ENCODE measurements around the gene MMP12. TPM values are rescaled to one million over a fixed set of nuclear protein-coding genes. Genes with fewer than 3 reads are reported as not detected.

MMP12 gene
- total RNA-seq, 1 experiment from 2014 or later: not detected

DNA sequence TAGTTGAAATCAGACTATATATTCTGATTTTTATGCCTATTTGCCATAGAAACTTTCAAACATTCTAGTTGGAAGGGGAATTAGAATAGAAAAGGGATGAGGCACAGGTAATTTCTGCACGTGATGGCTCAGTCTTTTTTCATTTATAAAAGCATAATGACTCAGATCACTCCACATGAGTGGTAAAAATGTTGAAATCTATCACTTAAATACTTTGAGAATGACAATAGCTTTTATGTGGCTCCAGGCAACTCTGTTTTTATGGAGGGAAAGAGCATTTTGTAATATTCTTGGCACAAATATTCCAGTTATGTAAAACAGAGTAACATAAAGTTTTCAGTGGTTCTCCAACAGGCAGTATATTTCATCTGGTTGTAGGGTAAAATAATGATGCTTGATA is 25.5 kb downstream of the MMP12 start:
- DNase-seq: no peak
- CTCF ChIA-PET: no interaction called here
- BruUV-seq (replicated peaks): no TSS peak
- H3K4me1 Mint-ChIP-seq (ENCODE audit: low read depth, unreplicated experiment): peaks cover 47% of the 10 kb centered on the region
- H3K36me3 Mint-ChIP-seq (ENCODE audit: insufficient read depth, unreplicated experiment): peaks cover 5% of the 10 kb centered on the region
- intact Hi-C loops (cut with micrococcal nuclease; ENCODE audit: unreplicated experiment): no loop called here
- TF ChIP-seq, protein P1, sequence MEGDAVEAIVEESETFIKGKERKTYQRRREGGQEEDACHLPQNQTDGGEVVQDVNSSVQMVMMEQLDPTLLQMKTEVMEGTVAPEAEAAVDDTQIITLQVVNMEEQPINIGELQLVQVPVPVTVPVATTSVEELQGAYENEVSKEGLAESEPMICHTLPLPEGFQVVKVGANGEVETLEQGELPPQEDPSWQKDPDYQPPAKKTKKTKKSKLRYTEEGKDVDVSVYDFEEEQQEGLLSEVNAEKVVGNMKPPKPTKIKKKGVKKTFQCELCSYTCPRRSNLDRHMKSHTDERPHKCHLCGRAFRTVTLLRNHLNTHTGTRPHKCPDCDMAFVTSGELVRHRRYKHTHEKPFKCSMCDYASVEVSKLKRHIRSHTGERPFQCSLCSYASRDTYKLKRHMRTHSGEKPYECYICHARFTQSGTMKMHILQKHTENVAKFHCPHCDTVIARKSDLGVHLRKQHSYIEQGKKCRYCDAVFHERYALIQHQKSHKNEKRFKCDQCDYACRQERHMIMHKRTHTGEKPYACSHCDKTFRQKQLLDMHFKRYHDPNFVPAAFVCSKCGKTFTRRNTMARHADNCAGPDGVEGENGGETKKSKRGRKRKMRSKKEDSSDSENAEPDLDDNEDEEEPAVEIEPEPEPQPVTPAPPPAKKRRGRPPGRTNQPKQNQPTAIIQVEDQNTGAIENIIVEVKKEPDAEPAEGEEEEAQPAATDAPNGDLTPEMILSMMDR (IDR thresholded peaks at IDR 0.05; ENCODE audit: unreplicated experiment): no peak
- no peak overlapping the region for H3K4me3 Mint-ChIP-seq (ENCODE audit: low read depth, unreplicated experiment)
- no peak overlapping the region for H3K27ac Mint-ChIP-seq (ENCODE audit: unreplicated experiment)
- no peaks in the 10 kb centered on the region for H3K27me3 Mint-ChIP-seq (ENCODE audit: unreplicated experiment)
- peaks cover 5% of the 10 kb centered on the region for H3K9me3 Mint-ChIP-seq (ENCODE audit: low read depth, unreplicated experiment)

DNA sequence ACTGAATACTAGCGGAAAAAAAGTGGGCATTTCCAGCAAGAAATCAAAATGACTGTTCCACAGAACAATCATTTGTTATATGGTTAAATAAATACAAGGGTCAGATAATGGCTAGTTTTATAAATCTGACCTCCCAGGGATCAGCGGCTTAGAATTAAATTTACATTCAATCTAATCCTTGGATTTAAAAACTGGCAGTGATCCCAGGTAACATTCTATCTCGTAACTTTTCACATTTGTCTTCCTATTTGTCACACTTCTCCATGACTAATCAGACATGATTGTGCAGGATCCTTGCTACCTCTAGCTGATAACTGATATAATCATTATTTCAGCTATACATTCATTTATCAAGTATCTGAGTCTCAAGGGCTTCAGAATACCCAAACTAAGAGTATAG is 28.5 kb downstream of the MMP12 start:
- Mint-ChIP-seq H3K27me3 (ENCODE audit: unreplicated experiment) (no peaks in the 10 kb centered on the region), H3K4me3 (ENCODE audit: low read depth, unreplicated experiment) (no peak overlapping the region), H3K36me3 (ENCODE audit: insufficient read depth, unreplicated experiment) (peaks cover 5% of the 10 kb centered on the region), H3K4me1 (ENCODE audit: low read depth, unreplicated experiment) (peaks cover 29% of the 10 kb centered on the region), H3K27ac (ENCODE audit: unreplicated experiment) (no peak overlapping the region), H3K9me3 (ENCODE audit: low read depth, unreplicated experiment) (peaks cover 3% of the 10 kb centered on the region)
- TF ChIP-seq, protein P1 (IDR thresholded peaks at IDR 0.05; ENCODE audit: unreplicated experiment): no peak
- DNase-seq: no peak
- intact Hi-C loops (cut with micrococcal nuclease; ENCODE audit: unreplicated experiment): no loop called here
- BruUV-seq (replicated peaks): no TSS peak
- CTCF ChIA-PET: no interaction called here

DNA sequence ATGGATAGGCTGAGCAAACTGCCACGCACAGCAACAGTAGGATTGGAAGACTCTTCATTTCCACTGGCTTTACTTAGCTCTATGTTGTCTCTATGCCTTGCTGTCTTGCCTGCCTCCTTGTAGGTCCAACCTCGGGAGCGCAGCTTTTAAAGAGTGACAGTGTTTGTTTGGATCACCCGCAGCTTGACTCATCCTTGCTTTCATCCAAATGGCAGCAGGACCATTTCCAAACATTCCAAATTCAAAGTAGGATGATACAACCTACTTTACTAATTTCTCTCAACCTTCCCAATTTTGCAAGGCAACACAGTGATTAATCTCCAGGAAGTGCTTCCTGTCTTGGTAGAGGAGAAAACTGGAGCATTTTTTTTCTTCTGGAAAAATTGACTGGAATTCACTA is 31.3 kb downstream of the MMP12 start, which contains the start of gene MMP3:
TSS of gene MMP3 (minus strand) at position 121 of the 400 bp plus-strand sequence. CDS start at position 58, 63 bp downstream.
- no peak for DNase-seq
- no peaks in the 10 kb centered on the region for H3K27me3 Mint-ChIP-seq (ENCODE audit: unreplicated experiment)
- intact Hi-C loops (cut with micrococcal nuclease; ENCODE audit: unreplicated experiment): no loop called here
- CTCF ChIA-PET: interaction anchor here (1.3 kb wide), 1 partner anchor 8 kb away, joined by 3 read pairs; no protein-coding TSS in a partner anchor
- peaks cover 15% of the 10 kb centered on the region for H3K4me1 Mint-ChIP-seq (ENCODE audit: low read depth, unreplicated experiment)
- TF ChIP-seq, protein P1 (IDR thresholded peaks at IDR 0.05; ENCODE audit: unreplicated experiment): no peak
- H3K9me3 Mint-ChIP-seq (ENCODE audit: low read depth, unreplicated experiment): peaks cover 3% of the 10 kb centered on the region
- no TSS peak for BruUV-seq (replicated peaks)
- no peak within 1 kb of the TSS for H3K27ac Mint-ChIP-seq (ENCODE audit: unreplicated experiment)
- H3K4me3 Mint-ChIP-seq (ENCODE audit: low read depth, unreplicated experiment): no peak within 1 kb of the TSS
- H3K36me3 Mint-ChIP-seq (ENCODE audit: insufficient read depth, unreplicated experiment): peaks cover 5% of the 10 kb centered on the region

DNA sequence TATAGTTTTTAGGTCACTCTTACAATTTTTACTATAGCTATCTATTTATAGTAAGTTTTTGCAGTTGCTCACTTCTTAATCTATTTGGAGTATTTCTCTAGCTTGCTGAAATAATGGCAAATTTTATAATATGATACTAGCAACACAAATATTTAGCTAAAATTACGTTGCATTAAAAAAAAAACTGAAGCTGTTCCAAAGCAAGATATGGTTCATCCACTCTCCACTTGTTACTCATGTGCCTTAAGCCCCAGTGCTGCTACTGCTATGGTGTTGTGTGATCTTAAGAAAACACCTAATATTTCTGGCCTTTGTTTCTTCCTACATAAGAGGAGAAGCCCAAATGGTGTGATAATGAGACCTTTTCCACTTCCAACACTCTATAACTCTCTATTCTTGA is 31.9 kb downstream of the MMP12 start:
- CTCF ChIA-PET: interaction anchor here (1.3 kb wide), 1 partner anchor 8 kb away, joined by 3 read pairs; no protein-coding TSS in a partner anchor
- no peak for DNase-seq
- TF ChIP-seq, protein P1 (IDR thresholded peaks at IDR 0.05; ENCODE audit: unreplicated experiment): no peak
- BruUV-seq (replicated peaks): no TSS peak
- Mint-ChIP-seq H3K4me3 (ENCODE audit: low read depth, unreplicated experiment) (no peak overlapping the region), H3K4me1 (ENCODE audit: low read depth, unreplicated experiment) (peaks cover 20% of the 10 kb centered on the region), H3K9me3 (ENCODE audit: low read depth, unreplicated experiment) (peaks cover 3% of the 10 kb centered on the region), H3K27ac (ENCODE audit: unreplicated experiment) (no peak overlapping the region), H3K36me3 (ENCODE audit: insufficient read depth, unreplicated experiment) (peaks cover 5% of the 10 kb centered on the region), H3K27me3 (ENCODE audit: unreplicated experiment) (no peaks in the 10 kb centered on the region)
- intact Hi-C loops (cut with micrococcal nuclease; ENCODE audit: unreplicated experiment): no loop called here

Data from Calu3 (cell line).